B cell (primary cell): Measurements from ENCODE around the gene CYP1B1. TPM values are rescaled to one million over a fixed set of nuclear protein-coding genes. Genes with fewer than 3 reads are reported as not detected.

ENCODE experiments used
- ATAC-seq: fragments of 200-7000 bp; cut with Tn5 transposase; one replicate; pipeline ENCODE4 v1.10.0; 2021; ENCODE audit warnings: low read depth, mild to moderate bottlenecking, moderate number of reproducible peaks, moderate library complexity
- CTCF ChIA-PET: fragments of 350-600 bp; sonication (Branson Sonifier 250); formaldehyde crosslinking; loops from one replicate; lab custom pipeline; 2021; ENCODE audit warnings: antibody characterized with exemption, inconsistent platforms; lab: Charles Lee
- POLR2A ChIA-PET: fragments of 350-600 bp; sonication (Branson Sonifier 250); formaldehyde crosslinking; loops from one replicate; lab custom pipeline; 2021; ENCODE audit warnings: antibody characterized with exemption; lab: Charles Lee
- DNase-seq: peaks from one replicate; pipeline ENCODE4 v3.0.0; 2013
- H2AFZ ChIP-seq: 2 replicates; pipeline ENCODE4 v1.6.1; 2012; ENCODE audit warnings: mild to moderate bottlenecking, low read depth, low read length; ENCODE audit not compliant: insufficient read depth, poor library complexity, severe bottlenecking
- H3K27ac ChIP-seq, 2 donors: 1 replicate in 1 of 2; 2 replicates in 1 of 2; pipeline ENCODE4 v1.5.1; 2012 to 2013; ENCODE audit warnings: low read length in 2 of 2, mild to moderate bottlenecking in 2 of 2, moderate library complexity in 1 of 2
- H3K27me3 ChIP-seq, 4 experiments: fragments of 200-600 bp in 1 of 4; sonication (generic) in 1 of 4; replicated peaks in 1 of 4; 1 replicate in 2 of 4; 2 replicates in 2 of 4; pipeline versions ENCODE4 v1.6.1 to v1.7.0; 2013 to 2016; ENCODE audit warnings: low read length in 3 of 4, mild to moderate bottlenecking in 2 of 4, mixed read lengths in 1 of 4, moderate library complexity in 1 of 4; ENCODE audit not compliant: insufficient read depth in 4 of 4, control insufficient read depth in 3 of 4; ENCODE audit errors: control extremely low read depth in 1 of 4
- H3K36me3 ChIP-seq, 2 experiments: replicated peaks in 1 of 2; 1 replicate in 1 of 2; 2 replicates in 1 of 2; pipeline versions ENCODE4 v1.6.1 to v1.7.1; 2013; ENCODE audit warnings: low read length in 1 of 2; ENCODE audit not compliant: insufficient read depth in 2 of 2, control insufficient read depth in 1 of 2; ENCODE audit errors: control extremely low read depth in 1 of 2, extremely low read depth in 1 of 2
- H3K4me1 ChIP-seq, 2 donors: fragments of 200-600 bp in 1 of 2; sonication (generic) in 1 of 2; 1 replicate in 1 of 2; 2 replicates in 1 of 2; pipeline versions ENCODE4 v1.5.1 to v1.6.1; 2013 to 2017; ENCODE audit warnings: low read length in 2 of 2; ENCODE audit not compliant: control insufficient read depth in 2 of 2, insufficient read depth in 2 of 2
- H3K4me2 ChIP-seq: replicated peaks from 2 replicates; pipeline ENCODE3; 2012; ENCODE audit warnings: mild to moderate bottlenecking, low read depth, low read length; ENCODE audit not compliant: poor library complexity, severe bottlenecking
- H3K4me3 ChIP-seq, 5 experiments: fragments of 200-600 bp in 1 of 5; sonication (generic) in 1 of 5; 1 replicate in 3 of 5; 2 replicates in 2 of 5; pipeline versions ENCODE4 v1.5.1 to v1.7.0; 2011 to 2016; ENCODE audit warnings: low read length in 4 of 5, mild to moderate bottlenecking in 4 of 5, low read depth in 2 of 5, control low read depth in 1 of 5, moderate library complexity in 1 of 5; ENCODE audit not compliant: insufficient read depth in 1 of 5; ENCODE audit errors: control extremely low read depth in 1 of 5, extremely low read depth in 1 of 5
- H3K79me2 ChIP-seq: fragments of 200-600 bp; sonication (generic); one replicate; pipeline ENCODE4 v1.6.0; 2016; ENCODE audit warnings: low read length; ENCODE audit not compliant: control insufficient read depth, insufficient read depth
- H3K9ac ChIP-seq: fragments of 200-600 bp; sonication (generic); 2 replicates; pipeline ENCODE4 v1.6.1; 2017; ENCODE audit warnings: mild to moderate bottlenecking, low read length, moderate library complexity
- H3K9me3 ChIP-seq, 3 donors: one replicate each; pipeline versions ENCODE4 v1.6.1 to v1.7.1; 2013; ENCODE audit warnings: low read length in 2 of 3; ENCODE audit not compliant: control insufficient read depth in 2 of 3, insufficient read depth in 1 of 3; ENCODE audit errors: control extremely low read depth in 1 of 3
- H4K20me1 ChIP-seq: 2 replicates; pipeline ENCODE4 v1.6.0; 2012; ENCODE audit warnings: mild to moderate bottlenecking, low read length; ENCODE audit not compliant: insufficient read depth, control insufficient read depth, poor library complexity, severe bottlenecking
- H3K27ac Mint-ChIP-seq: one replicate; pipeline ENCODE4 v1.8.0; 2021; ENCODE audit warnings: mixed read lengths
- H3K27me3 Mint-ChIP-seq: one replicate; pipeline ENCODE4 v1.8.0; 2021; ENCODE audit warnings: mixed read lengths
- H3K4me1 Mint-ChIP-seq: one replicate; pipeline ENCODE4 v1.8.0; 2021; ENCODE audit warnings: mixed read lengths
- H3K4me3 Mint-ChIP-seq: one replicate; pipeline ENCODE4 v1.8.0; 2021; ENCODE audit warnings: mixed read lengths
- H3K9me3 Mint-ChIP-seq: one replicate; pipeline ENCODE4 v1.8.0; 2022; ENCODE audit warnings: mixed read lengths; ENCODE audit not compliant: insufficient read depth
- CTCF ChIP-seq: fragments of 200-600 bp; IDR thresholded peaks from one replicate; pipeline ENCODE4 v1.8.0; 2022; ENCODE audit warnings: antibody characterized with exemption, mild to moderate bottlenecking
- EZH2 ChIP-seq: IDR thresholded peaks from 2 replicates; pipeline ENCODE4 v1.6.1; 2012; ENCODE audit warnings: borderline replicate concordance, low read depth, mild to moderate bottlenecking, moderate library complexity, low read length; ENCODE audit not compliant: insufficient read depth, poor library complexity, severe bottlenecking
- WGBS: methylation state at CpG from one replicate; pipeline ENCODE4 v1.1.5; 2013; ENCODE audit warnings: missing lambda C conversion rate; ENCODE audit not compliant: insufficient coverage; 5-methylcytosine and 5-hydroxymethylcytosine counted together
- intact Hi-C: fragments of 100-400 bp; cut with micrococcal nuclease; formaldehyde crosslinking; loops from one replicate; pipeline ENCODE4 v1.10.0; 2022
- polyA plus RNA-seq: library from polyadenylated mRNA; depleted of rRNA; stranded (reverse); fragments of >200 nt; gene quantifications from 2 replicates; pipeline ENCODE4 v1.2.3, GENCODE V29; 2012
- total RNA-seq, 2 donors: library from RNA; stranded (reverse); fragments of 120-200 nt in 1 of 2; gene quantifications; 1 replicate in 1 of 2; 2 replicates in 1 of 2; pipeline versions ENCODE4 v1.2.3 to v1.2.4, GENCODE V29; 2013 to 2022

Gene CYP1B1
- total and polyA plus RNA-seq, 2 donors (not counting 1 experiment from before 2014, with no cell fraction given), result 0.31 to 0.89 TPM

- H2AFZ ChIP-seq, result no peak overlapping the region
- ATAC-seq, result no peak
- no peak for DNase-seq
- Mint-ChIP-seq H3K9me3 (peaks cover 3% of the 10 kb centered on the region), H3K27ac (no peak overlapping the region), H3K4me3 (no peak overlapping the region), H3K4me1 (no peaks in the 10 kb centered on the region), H3K27me3 (peaks cover 31% of the 10 kb centered on the region)
- no peaks in the 10 kb centered on the region for H3K36me3 ChIP-seq
- peaks cover 0 to 4% (median 0%) of the 10 kb centered on the region in 3 donors for H3K9me3 ChIP-seq
- ChIA-PET CTCF (interaction anchor here (0.7 kb wide), 1 partner anchor 171 kb away, joined by 3 read pairs; no protein-coding TSS in a partner anchor), POLR2A (no interaction called here)
- intact Hi-C loops, result no loop called here
- H3K9ac ChIP-seq, result no peak overlapping the region
- H3K79me2 ChIP-seq, result no peaks in the 10 kb centered on the region
- peaks cover 0 to 9% (median 0%) of the 10 kb centered on the region in 4 experiments for H3K27me3 ChIP-seq
- TF ChIP-seq EZH2, result no peak
- TF ChIP-seq CTCF, result no peak
- H3K4me3 ChIP-seq, result no peak overlapping the region
- no peaks in the 10 kb centered on the region for H4K20me1 ChIP-seq
- H3K4me2 ChIP-seq, result no peak overlapping the region
- H3K27ac ChIP-seq, result no peak overlapping the region
- WGBS, result 78% methylated on average over 3 of the region's 4 CpGs
- no peaks in the 10 kb centered on the region for H3K4me1 ChIP-seq
These were observed 33.8 kb upstream of the CYP1B1 start for GRCh38 chr2:38109732-38110181.

GRCh38 chr2:38108907-38109731, 33.2 kb upstream of the CYP1B1 start:
- peaks cover 0 to 5% (median 0%) of the 10 kb centered on the region in 3 donors for H3K9me3 ChIP-seq
- ATAC-seq, result no peak
- Mint-ChIP-seq H3K4me3 (no peak overlapping the region), H3K9me3 (peaks cover 3% of the 10 kb centered on the region), H3K27ac (no peak overlapping the region), H3K27me3 (peaks cover 31% of the 10 kb centered on the region), H3K4me1 (no peaks in the 10 kb centered on the region)
- H3K79me2 ChIP-seq, result no peaks in the 10 kb centered on the region
- H3K27ac ChIP-seq, result no peak overlapping the region
- no peak for TF ChIP-seq EZH2
- no peak for TF ChIP-seq CTCF
- ChIA-PET POLR2A (no interaction called here), CTCF (interaction anchor here (0.7 kb wide), 1 partner anchor 170 kb away, joined by 3 read pairs; no protein-coding TSS in a partner anchor)
- H3K36me3 ChIP-seq, result no peaks in the 10 kb centered on the region
- intact Hi-C loops, result no loop called here
- no peak overlapping the region for H2AFZ ChIP-seq
- 79% methylated on average over 6 of the region's 11 CpGs for WGBS
- H3K4me3 ChIP-seq, result no peak overlapping the region
- peaks cover 0 to 9% (median 0%) of the 10 kb centered on the region in 4 experiments for H3K27me3 ChIP-seq
- H3K4me2 ChIP-seq, result no peak overlapping the region
- H4K20me1 ChIP-seq, result no peaks in the 10 kb centered on the region
- H3K4me1 ChIP-seq, result no peaks in the 10 kb centered on the region
- no peak overlapping the region for H3K9ac ChIP-seq
- no peak for DNase-seq
